ENCODE measurements around the gene PNRC2. TPM values are rescaled to one million over a fixed set of nuclear protein-coding genes. Genes with fewer than 3 reads are reported as not detected.

PNRC2 gene
- total RNA-seq, 2 donors from 2014 or later: 187 to 196 TPM

- H3K27me3 Mint-ChIP-seq (ENCODE audit: low read depth): no peaks in the 10 kb centered on the region
- ATAC-seq (replicated peaks in 1 of 2) (no peak), DNase-seq (no peak)
- peaks cover 10 to 31% of the 10 kb centered on the region in 2 donors for H3K36me3 Mint-ChIP-seq (ENCODE audit: insufficient read depth in 2 of 2)
- H3K9me3 Mint-ChIP-seq: no peaks in the 10 kb centered on the region
- peaks cover 73% of the 10 kb centered on the region for H3K4me1 Mint-ChIP-seq (ENCODE audit: low read depth)
- peak overlapping the region; percentile 99 for H3K27ac Mint-ChIP-seq
- peak overlapping the region; percentile 99 to 100 for H3K4me3 Mint-ChIP-seq
Measured at GRCh38 chr1:23960291-23961020, 828 bp downstream of the PNRC2 start.

GRCh38 chr1:23963617-23964234, 4.1 kb downstream of the PNRC2 start:
- DNase-seq (no peak), ATAC-seq (replicated peaks in 1 of 2) (no peak)
- peak overlapping the region; percentile 52 to 91 for H3K4me3 Mint-ChIP-seq
- H3K9me3 Mint-ChIP-seq: no peaks in the 10 kb centered on the region
- no peaks in the 10 kb centered on the region for H3K27me3 Mint-ChIP-seq (ENCODE audit: low read depth)
- H3K36me3 Mint-ChIP-seq (ENCODE audit: insufficient read depth in 2 of 2): peaks cover 10 to 46% of the 10 kb centered on the region in 2 donors
- H3K27ac Mint-ChIP-seq: peak overlapping the region; percentile 99
- H3K4me1 Mint-ChIP-seq (ENCODE audit: low read depth): peaks cover 71% of the 10 kb centered on the region

GRCh38 chr1:23964235-23964668, 4.6 kb downstream of the PNRC2 start:
- peaks cover 68% of the 10 kb centered on the region for H3K4me1 Mint-ChIP-seq (ENCODE audit: low read depth)
- no peaks in the 10 kb centered on the region for H3K9me3 Mint-ChIP-seq
- H3K36me3 Mint-ChIP-seq (ENCODE audit: insufficient read depth in 2 of 2): peaks cover 10 to 46% of the 10 kb centered on the region in 2 donors
- peak overlapping the region; percentile 52 to 91 for H3K4me3 Mint-ChIP-seq
- no peak for DNase-seq
- peak overlapping the region; percentile 99 for H3K27ac Mint-ChIP-seq
- H3K27me3 Mint-ChIP-seq (ENCODE audit: low read depth): no peaks in the 10 kb centered on the region
- ATAC-seq (replicated peaks in 1 of 2): peak in 1 of 2 donors; percentile 12

- peaks cover 74% of the 10 kb centered on the region for H3K4me1 Mint-ChIP-seq (ENCODE audit: low read depth)
- no peaks in the 10 kb centered on the region for H3K27me3 Mint-ChIP-seq (ENCODE audit: low read depth)
- DNase-seq: no peak
- peaks cover 10 to 49% of the 10 kb centered on the region in 2 donors for H3K36me3 Mint-ChIP-seq (ENCODE audit: insufficient read depth in 2 of 2)
- H3K9me3 Mint-ChIP-seq: no peaks in the 10 kb centered on the region
- H3K27ac Mint-ChIP-seq: peak overlapping the region; percentile 99
- H3K4me3 Mint-ChIP-seq: peak overlapping the region; percentile 52 to 91
- no peak for ATAC-seq (replicated peaks in 1 of 2)
Measured at GRCh38 chr1:23964790-23965740, 5.4 kb downstream of the PNRC2 start.

- H3K27ac Mint-ChIP-seq: peak overlapping the region; percentile 81
- peaks cover 69% of the 10 kb centered on the region for H3K4me1 Mint-ChIP-seq (ENCODE audit: low read depth)
- H3K36me3 Mint-ChIP-seq (ENCODE audit: insufficient read depth in 2 of 2): peaks cover 4 to 43% of the 10 kb centered on the region in 2 donors
- peak overlapping the region in 1 of 2 donors; percentile 63 for H3K4me3 Mint-ChIP-seq
- no peaks in the 10 kb centered on the region for H3K27me3 Mint-ChIP-seq (ENCODE audit: low read depth)
- ATAC-seq (replicated peaks in 1 of 2): no peak
- DNase-seq: no peak
- no peaks in the 10 kb centered on the region for H3K9me3 Mint-ChIP-seq
Measured at GRCh38 chr1:23966973-23967493, 7.4 kb downstream of the PNRC2 start.

- H3K9me3 Mint-ChIP-seq: no peaks in the 10 kb centered on the region
- DNase-seq (no peak), ATAC-seq (replicated peaks in 1 of 2) (no peak)
- peaks cover 72% of the 10 kb centered on the region for H3K4me1 Mint-ChIP-seq (ENCODE audit: low read depth)
- H3K4me3 Mint-ChIP-seq: peak overlapping the region in 1 of 2 donors; percentile 48
- no peaks in the 10 kb centered on the region for H3K27me3 Mint-ChIP-seq (ENCODE audit: low read depth)
- H3K27ac Mint-ChIP-seq: peak overlapping the region; percentile 81
- H3K36me3 Mint-ChIP-seq (ENCODE audit: insufficient read depth in 2 of 2): peaks cover 4 to 46% of the 10 kb centered on the region in 2 donors
Measured at GRCh38 chr1:23967871-23968270, 8.2 kb downstream of the PNRC2 start.

- DNase-seq: no peak
- Mint-ChIP-seq H3K27me3 (ENCODE audit: low read depth) (no peaks in the 10 kb centered on the region), H3K4me3 (peak overlapping the region; percentile 85 to 93), H3K27ac (peak overlapping the region; percentile 89), H3K4me1 (ENCODE audit: low read depth) (peaks cover 65% of the 10 kb centered on the region), H3K9me3 (no peaks in the 10 kb centered on the region), H3K36me3 (ENCODE audit: insufficient read depth in 2 of 2) (peaks cover 23 to 57% of the 10 kb centered on the region in 2 donors)
- ATAC-seq (replicated peaks in 1 of 2): no peak
Measured at GRCh38 chr1:23977187-23977853, 17.7 kb downstream of the PNRC2 start.

GRCh38 chr1:23977854-23978191, 18.2 kb downstream of the PNRC2 start:
- H3K4me1 Mint-ChIP-seq (ENCODE audit: low read depth): peaks cover 61% of the 10 kb centered on the region
- DNase-seq (no peak), ATAC-seq (replicated peaks in 1 of 2) (no peak)
- peak overlapping the region; percentile 85 to 93 for H3K4me3 Mint-ChIP-seq
- no peaks in the 10 kb centered on the region for H3K9me3 Mint-ChIP-seq
- peak overlapping the region; percentile 98 for H3K27ac Mint-ChIP-seq
- peaks cover 23 to 53% of the 10 kb centered on the region in 2 donors for H3K36me3 Mint-ChIP-seq (ENCODE audit: insufficient read depth in 2 of 2)
- no peaks in the 10 kb centered on the region for H3K27me3 Mint-ChIP-seq (ENCODE audit: low read depth)

GRCh38 chr1:23978805-23979204, 19.2 kb downstream of the PNRC2 start:
- Mint-ChIP-seq H3K27me3 (ENCODE audit: low read depth) (no peaks in the 10 kb centered on the region), H3K27ac (peak overlapping the region; percentile 98), H3K36me3 (ENCODE audit: insufficient read depth in 2 of 2) (peaks cover 23 to 45% of the 10 kb centered on the region in 2 donors), H3K4me1 (ENCODE audit: low read depth) (peaks cover 57% of the 10 kb centered on the region), H3K9me3 (no peaks in the 10 kb centered on the region), H3K4me3 (peak overlapping the region; percentile 85 to 93)
- DNase-seq: no peak
- ATAC-seq (replicated peaks in 1 of 2): no peak

- H3K36me3 Mint-ChIP-seq (ENCODE audit: insufficient read depth in 2 of 2): peaks cover 21 to 41% of the 10 kb centered on the region in 2 donors
- H3K27me3 Mint-ChIP-seq (ENCODE audit: low read depth): no peaks in the 10 kb centered on the region
- H3K27ac Mint-ChIP-seq: peak overlapping the region; percentile 98
- H3K4me1 Mint-ChIP-seq (ENCODE audit: low read depth): peaks cover 50% of the 10 kb centered on the region
- no peak for ATAC-seq (replicated peaks in 1 of 2)
- no peaks in the 10 kb centered on the region for H3K9me3 Mint-ChIP-seq
- DNase-seq: no peak
- H3K4me3 Mint-ChIP-seq: peak overlapping the region; percentile 85 to 93
Measured at GRCh38 chr1:23979387-23979880, 19.8 kb downstream of the PNRC2 start.

- H3K4me1 Mint-ChIP-seq (ENCODE audit: low read depth): peaks cover 44% of the 10 kb centered on the region
- H3K27ac Mint-ChIP-seq: peak within 1 kb of the TSS; percentile 98
- DNase-seq (peak; percentile 97 to 98), ATAC-seq (replicated peaks in 1 of 2) (peak; percentile 93 to 94)
- H3K36me3 Mint-ChIP-seq (ENCODE audit: insufficient read depth in 2 of 2): peaks cover 18 to 34% of the 10 kb centered on the region in 2 donors
- no peaks in the 10 kb centered on the region for H3K9me3 Mint-ChIP-seq
- H3K27me3 Mint-ChIP-seq (ENCODE audit: low read depth): no peaks in the 10 kb centered on the region
- H3K4me3 Mint-ChIP-seq: peak within 1 kb of the TSS; percentile 85 to 93
Measured at GRCh38 chr1:23979881-23980727, 20.5 kb downstream of the PNRC2 start, which contains the start of gene SRSF10. SRSF10 (minus strand) TSS chr1:23980327; CDS start chr1:23980255, 72 bp downstream.
